HepG2 (cell line): ENCODE data around the gene ALK. TPM values are rescaled to one million over a fixed set of nuclear protein-coding genes. Genes with fewer than 3 reads are reported as not detected.
A peak's percentile ranks its signal among the peaks of the same experiment; 100 is the strongest.

ENCODE experiments used
- MXI1 ChIP-seq: IDR thresholded peaks from 3 replicates; pipeline ENCODE4 v1.6.1; 2012; ENCODE audit warnings: low read depth, low read length, inconsistent platforms, borderline replicate concordance
- polyA plus RNA-seq, 8 experiments: library from polyadenylated mRNA; depleted of rRNA in 3 of 8; stranded (reverse) in 7 of 8; unstranded in 1 of 8; fragments of >200 nt; fragmentation: Illumina TruSeq in 4 of 8; extraction: Trizol in 4 of 8; gene quantifications; 2 replicates each; pipeline versions ENCODE4 v1.2.1 to v1.2.3, GENCODE V29; 2011 to 2016; ENCODE audit warnings: low read depth in 4 of 8, missing spikeins in 1 of 8, mixed read lengths in 1 of 8; ENCODE audit not compliant: insufficient read depth in 1 of 8
- total RNA-seq, 5 experiments: library from RNA; depleted of rRNA; stranded (reverse); fragments of >200 nt; fragmentation: Illumina TruSeq; extraction: Trizol; gene quantifications; 2 replicates each; pipeline ENCODE4 v1.2.3, GENCODE V29; 2016; ENCODE audit warnings: low read depth in 1 of 5
- TF ChIP-seq, protein P1 (sequence below): sonication (generic); formaldehyde crosslinking; IDR thresholded peaks from 2 replicates; pipeline ENCODE4 v1.4.0; 2020; ENCODE audit warnings: missing genetic modification reagents, borderline replicate concordance
- TF ChIP-seq, protein P2 (sequence below): IDR thresholded peaks from 2 replicates; pipeline ENCODE4 v1.6.1; 2016; ENCODE audit warnings: missing compliant biosample characterization, missing genetic modification reagents, borderline replicate concordance
- TF ChIP-seq, protein P3 (sequence below): sonication (generic); formaldehyde crosslinking; IDR thresholded peaks from 2 replicates; pipeline ENCODE4 v1.4.0; 2020; ENCODE audit warnings: mild to moderate bottlenecking, missing genetic modification reagents
- TF ChIP-seq, protein P4 (sequence below): sonication (generic); formaldehyde crosslinking; IDR thresholded peaks from 2 replicates; pipeline ENCODE4 v1.4.0; 2020; ENCODE audit warnings: missing genetic modification reagents
- TF ChIP-seq, protein P5 (sequence below): IDR thresholded peaks from 2 replicates; pipeline ENCODE4 v1.6.1; 2016; ENCODE audit warnings: low read depth, missing genetic modification reagents, missing compliant biosample characterization

Gene ALK
- total and polyA plus RNA-seq, 2 of the 13 experiments (the other 11 are each of a cell fraction or from before 2014, with no cell fraction given): not detected

DNA sequence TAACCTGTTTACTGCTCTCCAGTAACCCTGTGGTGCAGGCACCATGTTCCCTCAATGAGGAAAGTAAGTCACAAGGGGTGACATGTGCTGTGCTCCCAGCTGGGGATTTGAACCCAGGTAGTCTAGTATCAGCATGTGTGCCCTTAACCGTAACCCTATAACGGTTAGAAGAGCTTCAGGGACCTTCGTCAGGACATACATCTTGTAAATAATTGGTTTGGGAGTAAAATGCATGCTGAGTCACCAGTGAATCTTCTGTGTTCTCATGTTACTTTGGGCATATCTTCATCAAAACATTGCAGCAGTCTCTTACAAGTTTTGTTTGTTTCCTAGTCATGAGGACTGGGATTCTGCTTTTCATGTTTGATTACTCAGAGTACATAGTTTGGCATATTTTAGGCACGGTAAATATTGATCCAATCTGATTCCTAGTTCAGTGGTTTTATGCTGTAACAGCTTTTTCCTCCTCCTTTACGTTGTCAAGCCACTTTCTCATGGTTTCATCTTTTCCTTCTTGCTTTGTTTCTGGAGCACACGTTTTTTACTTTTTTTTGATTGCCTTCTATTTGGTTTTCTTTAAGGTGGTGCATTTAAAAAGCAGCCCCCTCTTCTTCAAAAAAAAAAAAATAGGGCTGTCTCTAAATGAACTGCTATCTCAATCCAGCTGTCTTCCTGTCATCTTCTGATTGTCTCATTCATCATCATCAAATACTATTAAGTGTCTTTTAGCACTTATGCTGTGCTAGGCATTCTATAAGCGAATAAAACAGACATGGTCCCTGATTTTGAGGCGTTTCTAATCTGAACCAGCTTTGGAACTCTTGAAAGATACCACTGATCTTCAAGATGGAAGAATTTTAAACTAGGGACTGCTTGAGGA is 755.8 kb downstream of the ALK start (continued):
- TF ChIP-seq, protein P1, sequence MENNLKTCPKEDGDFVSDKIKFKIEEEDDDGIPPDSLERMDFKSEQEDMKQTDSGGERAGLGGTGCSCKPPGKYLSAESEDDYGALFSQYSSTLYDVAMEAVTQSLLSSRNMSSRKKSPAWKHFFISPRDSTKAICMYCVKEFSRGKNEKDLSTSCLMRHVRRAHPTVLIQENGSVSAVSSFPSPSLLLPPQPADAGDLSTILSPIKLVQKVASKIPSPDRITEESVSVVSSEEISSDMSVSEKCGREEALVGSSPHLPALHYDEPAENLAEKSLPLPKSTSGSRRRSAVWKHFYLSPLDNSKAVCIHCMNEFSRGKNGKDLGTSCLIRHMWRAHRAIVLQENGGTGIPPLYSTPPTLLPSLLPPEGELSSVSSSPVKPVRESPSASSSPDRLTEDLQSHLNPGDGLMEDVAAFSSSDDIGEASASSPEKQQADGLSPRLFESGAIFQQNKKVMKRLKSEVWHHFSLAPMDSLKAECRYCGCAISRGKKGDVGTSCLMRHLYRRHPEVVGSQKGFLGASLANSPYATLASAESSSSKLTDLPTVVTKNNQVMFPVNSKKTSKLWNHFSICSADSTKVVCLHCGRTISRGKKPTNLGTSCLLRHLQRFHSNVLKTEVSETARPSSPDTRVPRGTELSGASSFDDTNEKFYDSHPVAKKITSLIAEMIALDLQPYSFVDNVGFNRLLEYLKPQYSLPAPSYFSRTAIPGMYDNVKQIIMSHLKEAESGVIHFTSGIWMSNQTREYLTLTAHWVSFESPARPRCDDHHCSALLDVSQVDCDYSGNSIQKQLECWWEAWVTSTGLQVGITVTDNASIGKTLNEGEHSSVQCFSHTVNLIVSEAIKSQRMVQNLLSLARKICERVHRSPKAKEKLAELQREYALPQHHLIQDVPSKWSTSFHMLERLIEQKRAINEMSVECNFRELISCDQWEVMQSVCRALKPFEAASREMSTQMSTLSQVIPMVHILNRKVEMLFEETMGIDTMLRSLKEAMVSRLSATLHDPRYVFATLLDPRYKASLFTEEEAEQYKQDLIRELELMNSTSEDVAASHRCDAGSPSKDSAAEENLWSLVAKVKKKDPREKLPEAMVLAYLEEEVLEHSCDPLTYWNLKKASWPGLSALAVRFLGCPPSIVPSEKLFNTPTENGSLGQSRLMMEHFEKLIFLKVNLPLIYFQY (CRISPR knock-in tag): no peak
- TF ChIP-seq, protein P2, sequence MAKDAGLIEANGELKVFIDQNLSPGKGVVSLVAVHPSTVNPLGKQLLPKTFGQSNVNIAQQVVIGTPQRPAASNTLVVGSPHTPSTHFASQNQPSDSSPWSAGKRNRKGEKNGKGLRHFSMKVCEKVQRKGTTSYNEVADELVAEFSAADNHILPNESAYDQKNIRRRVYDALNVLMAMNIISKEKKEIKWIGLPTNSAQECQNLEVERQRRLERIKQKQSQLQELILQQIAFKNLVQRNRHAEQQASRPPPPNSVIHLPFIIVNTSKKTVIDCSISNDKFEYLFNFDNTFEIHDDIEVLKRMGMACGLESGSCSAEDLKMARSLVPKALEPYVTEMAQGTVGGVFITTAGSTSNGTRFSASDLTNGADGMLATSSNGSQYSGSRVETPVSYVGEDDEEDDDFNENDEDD (CRISPR knock-in tag): no peak
- TF ChIP-seq, protein P3, sequence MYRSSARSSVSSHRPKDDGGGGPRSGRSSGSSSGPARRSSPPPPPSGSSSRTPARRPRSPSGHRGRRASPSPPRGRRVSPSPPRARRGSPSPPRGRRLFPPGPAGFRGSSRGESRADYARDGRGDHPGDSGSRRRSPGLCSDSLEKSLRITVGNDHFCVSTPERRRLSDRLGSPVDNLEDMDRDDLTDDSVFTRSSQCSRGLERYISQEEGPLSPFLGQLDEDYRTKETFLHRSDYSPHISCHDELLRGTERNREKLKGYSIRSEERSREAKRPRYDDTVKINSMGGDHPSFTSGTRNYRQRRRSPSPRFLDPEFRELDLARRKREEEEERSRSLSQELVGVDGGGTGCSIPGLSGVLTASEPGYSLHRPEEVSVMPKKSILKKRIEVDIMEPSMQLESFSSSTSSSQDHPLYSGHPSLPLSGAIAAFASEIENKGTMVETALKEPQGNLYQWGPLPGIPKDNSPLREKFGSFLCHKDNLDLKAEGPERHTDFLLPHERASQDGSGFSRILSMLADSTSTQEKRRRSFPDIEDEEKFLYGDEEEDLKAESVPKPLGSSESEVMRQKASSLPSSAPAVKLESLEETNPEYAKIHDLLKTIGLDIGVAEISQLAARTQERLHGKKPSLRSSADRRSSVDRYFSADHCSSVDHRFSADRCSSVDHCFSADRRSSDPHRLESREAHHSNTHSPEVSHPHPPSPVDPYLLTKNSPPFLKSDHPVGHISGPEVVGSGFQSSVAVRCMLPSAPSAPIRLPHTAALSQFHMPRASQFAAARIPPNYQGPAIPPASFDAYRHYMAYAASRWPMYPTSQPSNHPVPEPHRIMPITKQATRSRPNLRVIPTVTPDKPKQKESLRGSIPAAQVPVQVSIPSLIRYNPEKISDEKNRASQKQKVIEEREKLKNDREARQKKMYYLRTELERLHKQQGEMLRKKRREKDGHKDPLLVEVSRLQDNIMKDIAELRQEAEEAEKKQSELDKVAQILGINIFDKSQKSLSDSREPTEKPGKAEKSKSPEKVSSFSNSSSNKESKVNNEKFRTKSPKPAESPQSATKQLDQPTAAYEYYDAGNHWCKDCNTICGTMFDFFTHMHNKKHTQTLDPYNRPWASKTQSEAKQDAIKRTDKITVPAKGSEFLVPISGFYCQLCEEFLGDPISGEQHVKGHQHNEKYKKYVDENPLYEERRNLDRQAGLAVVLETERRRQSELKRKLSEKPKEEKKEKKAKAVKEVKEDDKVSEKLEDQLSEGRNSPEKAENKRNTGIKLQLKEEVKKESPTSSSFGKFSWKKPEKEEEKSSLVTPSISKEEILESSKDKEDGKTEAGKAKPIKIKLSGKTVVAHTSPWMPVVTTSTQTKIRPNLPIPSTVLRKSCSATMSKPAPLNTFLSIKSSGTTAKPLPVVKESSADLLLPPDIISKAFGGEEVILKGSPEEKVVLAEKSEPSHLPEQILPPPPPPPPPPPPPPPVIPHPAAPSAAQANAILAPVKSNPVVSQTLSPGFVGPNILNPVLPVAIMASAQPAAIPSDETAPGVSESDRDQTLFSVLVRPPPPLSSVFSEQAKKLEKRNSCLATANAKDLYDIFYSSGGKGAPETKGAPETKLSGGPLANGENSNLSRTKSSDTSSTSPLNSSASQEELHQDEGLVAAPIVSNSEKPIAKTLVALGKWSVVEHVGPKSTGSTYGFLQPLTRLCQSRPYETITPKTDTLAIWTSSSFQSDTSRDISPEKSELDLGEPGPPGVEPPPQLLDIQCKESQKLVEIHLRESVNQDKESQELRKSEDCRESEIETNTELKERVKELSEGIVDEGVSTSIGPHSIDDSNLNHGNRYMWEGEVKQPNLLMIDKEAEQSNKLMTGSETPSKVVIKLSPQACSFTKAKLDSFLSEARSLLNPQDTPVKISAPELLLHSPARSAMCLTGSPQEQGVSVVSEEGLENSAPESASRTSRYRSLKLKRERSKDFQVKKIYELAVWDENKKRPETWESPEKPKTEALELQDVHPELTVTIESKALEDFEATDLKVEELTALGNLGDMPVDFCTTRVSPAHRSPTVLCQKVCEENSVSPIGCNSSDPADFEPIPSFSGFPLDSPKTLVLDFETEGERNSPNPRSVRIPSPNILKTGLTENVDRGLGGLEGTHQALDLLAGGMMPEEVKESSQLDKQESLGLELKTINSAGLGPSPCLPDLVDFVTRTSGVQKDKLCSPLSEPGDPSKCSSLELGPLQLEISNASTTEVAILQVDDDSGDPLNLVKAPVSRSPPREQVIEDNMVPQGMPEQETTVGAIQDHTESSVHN (CRISPR knock-in tag): no peak
- peak; percentile 4; the same call in 1 of the 3 replicates for TF ChIP-seq MXI1
- TF ChIP-seq, protein P4, sequence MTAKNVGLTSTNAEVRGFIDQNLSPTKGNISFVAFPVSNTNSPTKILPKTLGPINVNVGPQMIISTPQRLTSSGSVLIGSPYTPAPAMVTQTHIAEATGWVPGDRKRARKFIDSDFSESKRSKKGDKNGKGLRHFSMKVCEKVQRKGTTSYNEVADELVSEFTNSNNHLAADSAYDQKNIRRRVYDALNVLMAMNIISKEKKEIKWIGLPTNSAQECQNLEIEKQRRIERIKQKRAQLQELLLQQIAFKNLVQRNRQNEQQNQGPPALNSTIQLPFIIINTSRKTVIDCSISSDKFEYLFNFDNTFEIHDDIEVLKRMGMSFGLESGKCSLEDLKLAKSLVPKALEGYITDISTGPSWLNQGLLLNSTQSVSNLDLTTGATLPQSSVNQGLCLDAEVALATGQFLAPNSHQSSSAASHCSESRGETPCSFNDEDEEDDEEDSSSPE (CRISPR knock-in tag): no peak
- TF ChIP-seq, protein P5, sequence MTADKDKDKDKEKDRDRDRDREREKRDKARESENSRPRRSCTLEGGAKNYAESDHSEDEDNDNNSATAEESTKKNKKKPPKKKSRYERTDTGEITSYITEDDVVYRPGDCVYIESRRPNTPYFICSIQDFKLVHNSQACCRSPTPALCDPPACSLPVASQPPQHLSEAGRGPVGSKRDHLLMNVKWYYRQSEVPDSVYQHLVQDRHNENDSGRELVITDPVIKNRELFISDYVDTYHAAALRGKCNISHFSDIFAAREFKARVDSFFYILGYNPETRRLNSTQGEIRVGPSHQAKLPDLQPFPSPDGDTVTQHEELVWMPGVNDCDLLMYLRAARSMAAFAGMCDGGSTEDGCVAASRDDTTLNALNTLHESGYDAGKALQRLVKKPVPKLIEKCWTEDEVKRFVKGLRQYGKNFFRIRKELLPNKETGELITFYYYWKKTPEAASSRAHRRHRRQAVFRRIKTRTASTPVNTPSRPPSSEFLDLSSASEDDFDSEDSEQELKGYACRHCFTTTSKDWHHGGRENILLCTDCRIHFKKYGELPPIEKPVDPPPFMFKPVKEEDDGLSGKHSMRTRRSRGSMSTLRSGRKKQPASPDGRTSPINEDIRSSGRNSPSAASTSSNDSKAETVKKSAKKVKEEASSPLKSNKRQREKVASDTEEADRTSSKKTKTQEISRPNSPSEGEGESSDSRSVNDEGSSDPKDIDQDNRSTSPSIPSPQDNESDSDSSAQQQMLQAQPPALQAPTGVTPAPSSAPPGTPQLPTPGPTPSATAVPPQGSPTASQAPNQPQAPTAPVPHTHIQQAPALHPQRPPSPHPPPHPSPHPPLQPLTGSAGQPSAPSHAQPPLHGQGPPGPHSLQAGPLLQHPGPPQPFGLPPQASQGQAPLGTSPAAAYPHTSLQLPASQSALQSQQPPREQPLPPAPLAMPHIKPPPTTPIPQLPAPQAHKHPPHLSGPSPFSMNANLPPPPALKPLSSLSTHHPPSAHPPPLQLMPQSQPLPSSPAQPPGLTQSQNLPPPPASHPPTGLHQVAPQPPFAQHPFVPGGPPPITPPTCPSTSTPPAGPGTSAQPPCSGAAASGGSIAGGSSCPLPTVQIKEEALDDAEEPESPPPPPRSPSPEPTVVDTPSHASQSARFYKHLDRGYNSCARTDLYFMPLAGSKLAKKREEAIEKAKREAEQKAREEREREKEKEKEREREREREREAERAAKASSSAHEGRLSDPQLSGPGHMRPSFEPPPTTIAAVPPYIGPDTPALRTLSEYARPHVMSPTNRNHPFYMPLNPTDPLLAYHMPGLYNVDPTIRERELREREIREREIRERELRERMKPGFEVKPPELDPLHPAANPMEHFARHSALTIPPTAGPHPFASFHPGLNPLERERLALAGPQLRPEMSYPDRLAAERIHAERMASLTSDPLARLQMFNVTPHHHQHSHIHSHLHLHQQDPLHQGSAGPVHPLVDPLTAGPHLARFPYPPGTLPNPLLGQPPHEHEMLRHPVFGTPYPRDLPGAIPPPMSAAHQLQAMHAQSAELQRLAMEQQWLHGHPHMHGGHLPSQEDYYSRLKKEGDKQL (CRISPR knock-in tag): peak; percentile 54; the same call in 1 of the 2 replicates
